Body of pancreas (tissue), 4 donors: ENCODE results near the gene UBXN1. TPM values are rescaled to one million over a fixed set of nuclear protein-coding genes. Genes with fewer than 3 reads are reported as not detected.

Experiments used
- ATAC-seq: fragments of 150-250 bp; one replicate; pipeline ENCODE4 v1.9.1; 2016
- DNase-seq, 4 donors: peaks; one replicate each; pipeline ENCODE4 v3.0.0-alpha.2; 2019
- H3K27ac ChIP-seq, 4 donors: fragments of 200-600 bp; sonication (generic); 1 replicate in 3 of 4; 2 replicates in 1 of 4; pipeline versions ENCODE4 v1.5.1 to v1.6.1; 2016 to 2019; ENCODE audit warnings: mild to moderate bottlenecking in 1 of 4, mixed read lengths in 1 of 4, moderate library complexity in 1 of 4
- H3K27me3 ChIP-seq, 2 donors: fragments of 200-600 bp; sonication (generic); one replicate each; pipeline ENCODE4 v1.6.0; 2016; ENCODE audit warnings: mild to moderate bottlenecking in 1 of 2
- H3K36me3 ChIP-seq, 2 donors: fragments of 200-600 bp; sonication (generic); replicated peaks in 1 of 2; 2 replicates each; pipeline ENCODE4 v1.5.1; 2016; ENCODE audit warnings: low read depth in 2 of 2; ENCODE audit not compliant: insufficient read depth in 1 of 2
- H3K4me1 ChIP-seq: fragments of 200-600 bp; sonication (generic); one replicate; pipeline ENCODE4 v1.6.0; 2016
- H3K4me3 ChIP-seq, 2 donors: fragments of 200-600 bp; sonication (generic); 1 replicate in 1 of 2; 2 replicates in 1 of 2; pipeline ENCODE4 v1.5.1; 2016 to 2019
- H3K9me3 ChIP-seq, 3 donors: fragments of 200-600 bp; sonication (generic); 1 replicate in 2 of 3; 2 replicates in 1 of 3; pipeline ENCODE4 v1.5.1; 2016
- CTCF ChIP-seq, 7 experiments: fragments of 450-650 bp in 4 of 7; fragments of 200-600 bp in 3 of 7; sonication (generic) in 3 of 7; IDR thresholded peaks; one replicate each; pipeline ENCODE4 v1.5.1; 2016 to 2019; ENCODE audit warnings: antibody characterized with exemption in 7 of 7
- POLR2A ChIP-seq, 3 donors: fragments of 450-650 bp; IDR thresholded peaks; one replicate each; pipeline ENCODE4 v1.6.1; 2016; ENCODE audit warnings: antibody characterized with exemption in 3 of 3, mild to moderate bottlenecking in 2 of 3
- WGBS, 2 donors: methylation state at CpG; one replicate each; pipeline ENCODE4 v1.1.5; 2017; 5-methylcytosine and 5-hydroxymethylcytosine counted together
- intact Hi-C: fragments of 100-400 bp; cut with DNase I; formaldehyde crosslinking; loops from one replicate; pipeline ENCODE4 v1.15.1; 2023
- total RNA-seq, 2 donors: library from RNA; depleted of rRNA; stranded (reverse); fragments of >200 nt; gene quantifications; one replicate each; pipeline ENCODE4 v1.1.0, GENCODE V29; 2016

Gene UBXN1
- total RNA-seq, 2 donors from 2014 or later, result 129 to 204 TPM

DNA sequence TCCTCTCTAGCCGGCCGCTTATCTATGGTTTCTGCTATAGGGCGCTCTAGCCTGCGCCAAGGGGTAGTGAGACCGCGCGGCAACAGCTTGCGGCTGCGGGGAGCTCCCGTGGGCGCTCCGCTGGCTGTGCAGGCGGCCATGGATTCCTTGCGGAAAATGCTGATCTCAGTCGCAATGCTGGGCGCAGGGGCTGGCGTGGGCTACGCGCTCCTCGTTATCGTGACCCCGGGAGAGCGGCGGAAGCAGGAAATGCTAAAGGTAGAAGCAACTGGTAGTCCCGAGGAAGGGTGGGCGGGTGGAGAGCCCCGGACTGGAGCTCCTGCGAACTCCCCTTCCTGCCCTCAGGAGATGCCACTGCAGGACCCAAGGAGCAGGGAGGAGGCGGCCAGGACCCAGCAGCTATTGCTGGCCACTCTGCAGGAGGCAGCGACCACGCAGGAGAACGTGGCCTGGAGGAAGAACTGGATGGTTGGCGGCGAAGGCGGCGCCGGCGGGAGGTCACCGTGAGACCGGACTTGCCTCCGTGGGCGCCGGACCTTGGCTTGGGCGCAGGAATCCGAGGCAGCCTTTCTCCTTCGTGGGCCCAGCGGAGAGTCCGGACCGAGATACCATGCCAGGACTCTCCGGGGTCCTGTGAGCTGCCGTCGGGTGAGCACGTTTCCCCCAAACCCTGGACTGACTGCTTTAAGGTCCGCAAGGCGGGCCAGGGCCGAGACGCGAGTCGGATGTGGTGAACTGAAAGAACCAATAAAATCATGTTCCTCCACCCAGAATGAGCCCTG, 7.1 kb downstream of the UBXN1 start, which contains the start of the genes LBHD1 and UQCC3:
Gene LBHD1, minus strand, starts transcription at position 660 of the 782 bp plus-strand sequence. CDS start 2,236 bp downstream, outside the sequence.
Gene UQCC3, plus strand, starts transcription at position 66 of the 782 bp plus-strand sequence. Its CDS starts 73 bp downstream, at position 139.
- WGBS, 2 donors, result 0 to 1% methylated on average over 25 to 58 of the region's 59 CpGs
- no peaks in the 10 kb centered on the region for H3K9me3 ChIP-seq
- peaks cover 0 to 3% of the 10 kb centered on the region in 2 donors for H3K36me3 ChIP-seq
- peak within 1 kb of the TSS; percentile 76 to 96 (median 90) for H3K27ac ChIP-seq
- DNase-seq (peak; percentile 69 to 83 (median 80)), ATAC-seq (peak; percentile 80)
- peak in 1 of 7 experiments; percentile 17 for TF ChIP-seq CTCF (IDR thresholded peaks at IDR 0.05)
- peak; percentile 58 to 88 (median 84) for TF ChIP-seq POLR2A (IDR thresholded peaks at IDR 0.05)
- intact Hi-C loops, result no loop called here
- H3K4me1 ChIP-seq, result peaks cover 62% of the 10 kb centered on the region
- peak within 1 kb of the TSS; percentile 57 to 80 for H3K4me3 ChIP-seq
- H3K27me3 ChIP-seq, result no peaks in the 10 kb centered on the region

DNA sequence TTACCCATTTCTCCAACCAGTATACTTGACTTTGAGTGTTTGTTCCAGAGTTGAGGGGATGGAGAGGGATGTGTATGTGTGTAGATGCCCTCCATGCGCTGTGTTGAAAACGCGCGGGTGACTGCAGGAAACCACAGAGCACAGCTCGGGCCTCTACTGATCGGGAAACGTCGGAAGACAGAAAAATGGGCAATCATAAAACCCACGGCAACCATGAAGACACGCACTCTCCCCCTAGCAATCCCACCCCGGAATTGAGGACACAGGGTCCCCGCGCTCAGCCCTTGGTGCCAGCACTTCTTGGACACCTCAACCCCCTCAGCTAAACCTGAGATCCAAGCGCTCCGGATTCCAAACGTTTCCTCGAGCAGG, 7.7 kb downstream of the UBXN1 start:
- Histone ChIP-seq H3K9me3 (no peaks in the 10 kb centered on the region), H3K27ac (peak overlapping the region; percentile 76 to 96 (median 90)), H3K36me3 (peaks cover 0 to 3% of the 10 kb centered on the region in 2 donors), H3K4me3 (peak overlapping the region; percentile 57 to 80), H3K27me3 (no peaks in the 10 kb centered on the region), H3K4me1 (peaks cover 65% of the 10 kb centered on the region)
- no peak for TF ChIP-seq CTCF (IDR thresholded peaks at IDR 0.05)
- TF ChIP-seq POLR2A (IDR thresholded peaks at IDR 0.05), result no peak
- intact Hi-C loops, result no loop called here
- ATAC-seq, result peak; percentile 27
- no peak for DNase-seq
- 0 to 2% methylated on average over 13 to 17 of the region's 17 CpGs for WGBS, 2 donors

DNA sequence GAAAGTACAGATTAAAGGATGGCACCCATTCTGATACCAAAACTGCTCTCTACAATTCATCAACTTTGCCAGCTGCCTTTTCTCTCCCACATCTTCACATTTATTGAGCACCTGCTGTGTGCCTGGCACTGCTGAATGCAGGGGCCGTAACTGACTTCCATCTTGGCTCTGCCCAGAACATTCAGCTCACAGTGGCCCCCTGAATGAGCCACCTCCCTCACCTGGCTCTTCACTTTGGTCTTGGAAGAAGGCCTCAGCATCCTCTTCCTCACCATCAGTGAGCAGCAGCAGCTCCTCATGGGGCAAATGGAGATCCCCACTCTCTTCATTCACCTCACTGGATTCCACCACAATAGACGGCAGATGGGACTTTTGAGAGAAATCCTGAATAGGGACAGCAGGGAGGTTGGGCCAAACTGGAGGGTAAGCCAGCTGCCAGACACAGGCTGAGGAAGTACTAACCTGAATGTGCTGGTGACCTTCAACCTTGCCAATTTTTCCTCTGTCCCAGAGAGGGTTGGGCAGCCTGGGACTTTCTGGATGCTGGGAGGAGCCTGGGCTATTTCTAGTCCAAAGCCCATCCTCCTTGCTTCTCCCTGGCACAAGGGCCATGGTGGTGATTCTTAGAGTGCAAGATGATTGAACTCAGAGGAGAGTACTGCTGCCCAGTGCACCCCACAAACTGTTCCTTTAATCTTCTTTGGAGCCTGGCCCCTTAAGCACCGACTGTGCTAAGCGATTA, 9.3 kb downstream of the UBXN1 start:
- intact Hi-C loops, result no loop called here
- WGBS, 2 donors, result 31 to 49% methylated on average over 4 of the region's 4 CpGs
- H3K36me3 ChIP-seq, result no peaks in the 10 kb centered on the region
- no peak overlapping the region for H3K4me3 ChIP-seq
- TF ChIP-seq CTCF (IDR thresholded peaks at IDR 0.05), result no peak
- TF ChIP-seq POLR2A (IDR thresholded peaks at IDR 0.05), result no peak
- H3K9me3 ChIP-seq, result no peaks in the 10 kb centered on the region
- peak; percentile 65 to 83 (median 79) for DNase-seq
- H3K27me3 ChIP-seq, result no peaks in the 10 kb centered on the region
- H3K4me1 ChIP-seq, result peaks cover 68% of the 10 kb centered on the region
- peak overlapping the region; percentile 39 to 96 (median 63) for H3K27ac ChIP-seq
- ATAC-seq, result peak; percentile 20

GRCh38 chr11:62667460-62667859, 11.4 kb downstream of the UBXN1 start:
- Histone ChIP-seq H3K4me1 (peaks cover 59% of the 10 kb centered on the region), H3K27ac (peak overlapping the region in 2 of 4 donors; percentile 6 to 96), H3K4me3 (no peak overlapping the region), H3K27me3 (no peaks in the 10 kb centered on the region), H3K36me3 (peaks cover 0 to 2% of the 10 kb centered on the region in 2 donors), H3K9me3 (no peaks in the 10 kb centered on the region)
- no peak for TF ChIP-seq CTCF (IDR thresholded peaks at IDR 0.05)
- no peak for TF ChIP-seq POLR2A (IDR thresholded peaks at IDR 0.05)
- DNase-seq (no peak), ATAC-seq (no peak)
- 72 to 87% methylated on average over 2 of the region's 2 CpGs for WGBS, 2 donors
- intact Hi-C loops, result no loop called here
